ENCODE data around the gene PPFIA2.

PPFIA2 gene

GRCh38 chr12:81542065-81543010 is 216.8 kb downstream of the PPFIA2 start:
- no peak for DNase-seq

- DNase-seq, result no peak
Measured at GRCh38 chr12:81541121-81541520, 218.0 kb downstream of the PPFIA2 start.

GRCh38 chr12:81539279-81539678 is 219.9 kb downstream of the PPFIA2 start:
- DNase-seq, result no peak

GRCh38 chr12:81533054-81533453 is 226.1 kb downstream of the PPFIA2 start:
- no peak for DNase-seq

GRCh38 chr12:81530352-81530751 is 228.8 kb downstream of the PPFIA2 start:
- no peak for DNase-seq

GRCh38 chr12:81520064-81520945 is 238.8 kb downstream of the PPFIA2 start:
- DNase-seq, result no peak

GRCh38 chr12:81518638-81519037 is 240.5 kb downstream of the PPFIA2 start:
- no peak for DNase-seq

GRCh38 chr12:81517296-81517695 is 241.9 kb downstream of the PPFIA2 start:
- DNase-seq, result no peak

- DNase-seq, result no peak
Measured at GRCh38 chr12:81502912-81503695, 256.0 kb downstream of the PPFIA2 start.

GRCh38 chr12:81500788-81501187 is 258.4 kb downstream of the PPFIA2 start:
- no peak for DNase-seq

GRCh38 chr12:81499809-81500208 is 259.3 kb downstream of the PPFIA2 start:
- no peak for DNase-seq

GRCh38 chr12:81492131-81492720 is 266.9 kb downstream of the PPFIA2 start:
- DNase-seq, result no peak

- no peak for DNase-seq
Measured at GRCh38 chr12:81472934-81473333, 286.2 kb downstream of the PPFIA2 start.

GRCh38 chr12:81470923-81471322 is 288.2 kb downstream of the PPFIA2 start:
- DNase-seq, result no peak

- no peak for DNase-seq
Measured at GRCh38 chr12:81468206-81468605, 290.9 kb downstream of the PPFIA2 start.

- no peak for DNase-seq
Measured at GRCh38 chr12:81465876-81466275, 293.3 kb downstream of the PPFIA2 start.

- no peak for DNase-seq
Measured at GRCh38 chr12:81465191-81465590, 294.0 kb downstream of the PPFIA2 start.

- DNase-seq, result no peak
Measured at GRCh38 chr12:81461163-81461562, 298.0 kb downstream of the PPFIA2 start.

GRCh38 chr12:81450920-81451739 is 308.0 kb downstream of the PPFIA2 start:
- DNase-seq, result no peak

- no peak for DNase-seq
Measured at GRCh38 chr12:81441629-81442028, 317.5 kb downstream of the PPFIA2 start.

GRCh38 chr12:81440001-81440400 is 319.1 kb downstream of the PPFIA2 start:
- DNase-seq, result no peak

All from effector CD8-positive, alpha-beta T cell (primary cell).